Transverse colon (tissue), 4 donors: Measurements from ENCODE around the gene SMYD5.

Source experiments
- CTCF ChIP-seq, 5 experiments: fragments of 200-600 bp in 3 of 5; fragments of 450-650 bp in 2 of 5; sonication (generic) in 3 of 5; IDR thresholded peaks; 1 replicate in 2 of 5; 2 replicates in 3 of 5; pipeline ENCODE4 v1.5.1; 2016 to 2017; ENCODE audit warnings: antibody characterized with exemption in 5 of 5, inconsistent platforms in 3 of 5, mild to moderate bottlenecking in 2 of 5, moderate library complexity in 1 of 5
- POLR2AphosphoS5 ChIP-seq, 3 donors: sonication (generic); formaldehyde crosslinking; IDR thresholded peaks; one replicate each; pipeline ENCODE4 v1.6.1; 2016; ENCODE audit warnings: antibody characterized with exemption in 3 of 3

GRCh38 chr2:73227086-73227485 lies 13.0 kb downstream of the SMYD5 start:
- TF ChIP-seq CTCF (IDR thresholded peaks at IDR 0.05): no peak
- TF ChIP-seq POLR2AphosphoS5 (IDR thresholded peaks at IDR 0.05): no peak
